Tibial nerve (tissue), 4 donors: ENCODE data around the gene NAPA. TPM values are rescaled to one million over a fixed set of nuclear protein-coding genes. Genes with fewer than 3 reads are reported as not detected.
A peak's percentile ranks its signal among the peaks of the same experiment; 100 is the strongest.

Experiments
- DNase-seq, 2 donors: peaks; one replicate each; pipeline ENCODE4 v3.0.0-alpha.2; 2019; ENCODE audit warnings: low spot score in 2 of 2
- H3K27ac ChIP-seq, 4 donors: fragments of 200-600 bp; sonication (generic) in 3 of 4; one replicate each; pipeline ENCODE4 v1.5.1; 2017 to 2019; ENCODE audit warnings: mild to moderate bottlenecking in 1 of 4
- H3K27me3 ChIP-seq, 2 donors: fragments of 200-600 bp; sonication (generic) in 1 of 2; one replicate each; pipeline versions ENCODE4 v1.5.1 to v1.6.0; 2017 to 2019
- H3K36me3 ChIP-seq, 3 donors: fragments of 200-600 bp; sonication (generic); one replicate each; pipeline ENCODE4 v1.5.1; 2018 to 2019
- H3K4me1 ChIP-seq, 4 donors: fragments of 200-600 bp; sonication (generic) in 3 of 4; one replicate each; pipeline ENCODE4 v1.5.1; 2017 to 2019
- H3K4me3 ChIP-seq, 4 donors: fragments of 200-600 bp; sonication (generic) in 3 of 4; one replicate each; pipeline ENCODE4 v1.5.1; 2017 to 2019; ENCODE audit warnings: mild to moderate bottlenecking in 1 of 4, moderate library complexity in 1 of 4
- H3K9me3 ChIP-seq, 4 donors: fragments of 200-600 bp; sonication (generic) in 3 of 4; one replicate each; pipeline ENCODE4 v1.5.1; 2017 to 2019
- EP300 ChIP-seq, 2 donors: sonication (generic); formaldehyde crosslinking; IDR thresholded peaks; one replicate each; pipeline ENCODE4 v1.6.1; 2017; ENCODE audit warnings: antibody characterized with exemption in 2 of 2, mild to moderate bottlenecking in 1 of 2
- POLR2A ChIP-seq, 2 donors: fragments of 450-650 bp; IDR thresholded peaks; one replicate each; pipeline ENCODE4 v1.6.1; 2017; ENCODE audit warnings: antibody characterized with exemption in 2 of 2, mild to moderate bottlenecking in 2 of 2, moderate library complexity in 2 of 2
- WGBS, 2 donors: methylation state at CpG; one replicate each; pipeline ENCODE4 v1.1.5; 2018; 5-methylcytosine and 5-hydroxymethylcytosine counted together
- total RNA-seq, 4 donors: library from RNA; depleted of rRNA; stranded (reverse); fragments of >200 nt; gene quantifications; one replicate each; pipeline ENCODE4 v1.1.0, GENCODE V29; 2016
- TF ChIP-seq, protein P1 (sequence below), 5 experiments: fragments of 200-600 bp in 3 of 5; fragments of 450-650 bp in 2 of 5; sonication (generic) in 3 of 5; IDR thresholded peaks; one replicate each; pipeline ENCODE4 v1.5.1; 2016 to 2019; ENCODE audit warnings: antibody characterized with exemption in 5 of 5, mild to moderate bottlenecking in 3 of 5, moderate library complexity in 2 of 5

NAPA gene
- total RNA-seq, 4 donors from 2014 or later, result 130 to 152 (median 138) TPM

DNA sequence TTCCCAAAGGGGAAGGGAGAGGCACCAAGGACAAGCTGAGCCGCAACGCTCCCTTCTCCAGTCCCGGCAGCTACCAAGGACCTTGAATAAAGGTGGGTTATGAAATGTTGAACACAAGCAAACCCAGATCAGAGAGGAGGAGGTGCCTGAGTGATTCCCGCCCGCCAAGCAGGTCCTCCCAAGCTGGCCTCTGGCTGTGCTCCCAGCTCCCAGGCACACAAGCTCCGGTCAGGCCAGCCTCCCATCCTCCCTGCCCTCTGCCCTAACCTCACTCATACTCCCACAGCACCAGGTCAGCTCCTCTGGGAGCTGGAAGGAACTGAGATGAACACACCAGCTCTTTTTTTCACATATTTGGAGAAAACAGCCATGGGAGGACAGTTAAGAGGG is 3.7 kb downstream of the NAPA start:
- DNase-seq, result peak; percentile 32 to 68
- Histone ChIP-seq H3K36me3 (peaks cover 0 to 5% (median 0%) of the 10 kb centered on the region in 3 donors), H3K27ac (peak overlapping the region in 3 of 4 donors; percentile 93 to 99 (median 97)), H3K4me1 (peaks cover 0 to 88% (median 61%) of the 10 kb centered on the region in 4 donors), H3K4me3 (peak overlapping the region in 1 of 4 donors; percentile 11), H3K9me3 (no peaks in the 10 kb centered on the region), H3K27me3 (no peaks in the 10 kb centered on the region)
- 66 to 92% methylated on average over 3 to 6 of the region's 6 CpGs for whole genome bisulfite sequencing, 2 donors
- TF ChIP-seq POLR2A (IDR thresholded peaks at IDR 0.05), result no peak
- TF ChIP-seq EP300 (IDR thresholded peaks at IDR 0.05), result peak in 1 of 2 donors; percentile 71

DNA sequence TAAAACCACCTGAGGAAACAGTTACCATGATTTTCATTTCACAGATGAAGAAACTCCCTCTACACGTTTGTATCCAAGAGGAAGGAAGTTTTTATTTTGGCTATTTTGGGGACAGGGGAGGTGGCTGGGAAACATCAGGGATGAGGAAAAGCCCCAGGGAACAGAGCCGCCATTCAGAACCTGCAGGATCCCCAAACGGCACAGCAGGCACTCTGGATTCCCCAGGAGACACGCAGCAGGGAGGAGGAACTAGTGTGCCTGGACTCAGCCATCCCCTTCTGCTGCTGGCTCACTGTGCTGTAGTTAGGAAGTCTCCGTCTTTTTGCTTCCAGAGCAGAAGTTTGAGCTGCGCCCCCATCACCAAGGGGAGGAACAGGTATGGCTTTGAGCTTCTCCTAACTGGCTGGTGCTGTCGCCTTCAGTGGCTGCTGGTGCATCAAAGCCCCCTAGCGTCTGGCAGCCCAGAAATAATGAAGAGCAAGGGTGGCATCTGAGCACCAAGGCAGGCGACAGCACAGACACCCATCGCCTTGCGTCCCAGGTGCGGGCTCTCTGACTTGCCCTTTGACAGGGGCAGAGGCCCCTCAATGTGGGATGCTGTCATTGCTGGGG is 4.2 kb downstream of the NAPA start:
- DNase-seq, result no peak
- TF ChIP-seq, protein P1, sequence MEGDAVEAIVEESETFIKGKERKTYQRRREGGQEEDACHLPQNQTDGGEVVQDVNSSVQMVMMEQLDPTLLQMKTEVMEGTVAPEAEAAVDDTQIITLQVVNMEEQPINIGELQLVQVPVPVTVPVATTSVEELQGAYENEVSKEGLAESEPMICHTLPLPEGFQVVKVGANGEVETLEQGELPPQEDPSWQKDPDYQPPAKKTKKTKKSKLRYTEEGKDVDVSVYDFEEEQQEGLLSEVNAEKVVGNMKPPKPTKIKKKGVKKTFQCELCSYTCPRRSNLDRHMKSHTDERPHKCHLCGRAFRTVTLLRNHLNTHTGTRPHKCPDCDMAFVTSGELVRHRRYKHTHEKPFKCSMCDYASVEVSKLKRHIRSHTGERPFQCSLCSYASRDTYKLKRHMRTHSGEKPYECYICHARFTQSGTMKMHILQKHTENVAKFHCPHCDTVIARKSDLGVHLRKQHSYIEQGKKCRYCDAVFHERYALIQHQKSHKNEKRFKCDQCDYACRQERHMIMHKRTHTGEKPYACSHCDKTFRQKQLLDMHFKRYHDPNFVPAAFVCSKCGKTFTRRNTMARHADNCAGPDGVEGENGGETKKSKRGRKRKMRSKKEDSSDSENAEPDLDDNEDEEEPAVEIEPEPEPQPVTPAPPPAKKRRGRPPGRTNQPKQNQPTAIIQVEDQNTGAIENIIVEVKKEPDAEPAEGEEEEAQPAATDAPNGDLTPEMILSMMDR (IDR thresholded peaks at IDR 0.05), result no peak
- TF ChIP-seq EP300 (IDR thresholded peaks at IDR 0.05) (no peak), POLR2A (IDR thresholded peaks at IDR 0.05) (no peak)
- Histone ChIP-seq H3K27ac (peak overlapping the region in 3 of 4 donors; percentile 93 to 99 (median 97)), H3K4me3 (peak overlapping the region in 1 of 4 donors; percentile 11), H3K9me3 (no peaks in the 10 kb centered on the region), H3K4me1 (peaks cover 0 to 86% (median 59%) of the 10 kb centered on the region in 4 donors), H3K27me3 (no peaks in the 10 kb centered on the region), H3K36me3 (peaks cover 0 to 10% (median 0%) of the 10 kb centered on the region in 3 donors)
- 61 to 68% methylated on average over 12 of the region's 12 CpGs for WGBS, 2 donors

DNA sequence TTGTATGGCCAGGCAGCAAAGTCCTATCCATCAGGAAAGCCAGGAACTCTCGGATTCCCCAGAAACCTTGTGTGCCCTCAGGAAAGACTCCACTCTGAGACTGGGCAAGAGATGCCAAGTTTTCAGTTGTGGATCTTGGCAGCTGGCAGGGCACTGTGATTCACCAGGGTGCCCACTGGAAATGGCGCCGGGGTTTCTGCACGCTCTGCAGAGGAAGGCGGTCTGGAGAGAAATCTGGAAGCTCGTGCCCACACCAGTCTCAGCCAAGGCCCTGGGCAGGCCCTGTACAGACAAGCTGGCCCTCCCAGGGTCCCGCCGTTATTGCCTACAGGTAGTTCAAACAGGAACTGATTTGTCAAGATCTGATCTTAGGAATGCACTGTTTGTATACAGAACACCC is 4.9 kb downstream of the NAPA start:
- H3K4me3 ChIP-seq, result no peak overlapping the region
- 45 to 56% methylated on average over 8 of the region's 8 CpGs for WGBS, 2 donors
- DNase-seq, result no peak

DNA sequence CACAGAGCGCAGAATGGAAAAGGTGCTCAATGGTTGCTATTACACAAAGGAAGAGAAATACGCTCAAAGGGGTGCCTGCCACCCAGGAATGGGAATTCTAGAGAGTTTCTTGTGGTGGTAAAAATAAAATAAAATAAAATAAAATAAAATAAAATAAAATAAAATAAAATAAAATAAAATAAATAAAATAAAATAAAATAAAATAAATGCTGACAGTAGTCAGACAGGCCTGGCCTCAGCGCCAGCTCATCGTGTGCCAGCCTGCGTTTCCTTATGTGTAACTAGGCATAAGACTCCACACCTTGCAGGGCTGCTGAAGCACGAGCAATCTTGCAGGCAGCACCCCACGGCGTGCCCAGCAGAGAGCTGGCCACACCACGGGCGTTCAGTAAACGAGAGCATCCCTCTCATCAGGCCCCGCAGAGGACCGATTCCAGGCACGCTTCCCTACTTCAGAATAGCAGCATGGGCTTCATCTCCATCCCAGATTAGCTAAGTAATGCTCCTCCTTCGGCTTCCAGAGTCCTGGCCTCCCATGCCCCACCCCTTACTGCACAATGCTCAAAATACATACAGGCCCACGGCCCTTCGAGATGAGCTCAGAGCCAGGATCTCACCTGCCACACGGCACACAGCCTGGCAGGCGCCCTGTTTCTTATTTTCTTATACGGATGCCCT is 5.6 kb downstream of the NAPA start:
- Histone ChIP-seq H3K36me3 (peaks cover 0 to 14% (median 0%) of the 10 kb centered on the region in 3 donors), H3K9me3 (no peaks in the 10 kb centered on the region), H3K4me1 (peaks cover 0 to 84% (median 59%) of the 10 kb centered on the region in 4 donors), H3K27ac (peak overlapping the region in 2 of 4 donors; percentile 97 to 99), H3K4me3 (no peak overlapping the region), H3K27me3 (no peaks in the 10 kb centered on the region)
- 80% methylated on average over 20 of the region's 20 CpGs for WGBS, 2 donors
- TF ChIP-seq POLR2A (IDR thresholded peaks at IDR 0.05) (no peak), EP300 (IDR thresholded peaks at IDR 0.05) (no peak)
- TF ChIP-seq, protein P1 (IDR thresholded peaks at IDR 0.05), result no peak
- no peak for DNase-seq

More for the DNA sequence above, 4.9 kb downstream of the NAPA start:
- peaks cover 0 to 84% (median 59%) of the 10 kb centered on the region in 4 donors for H3K4me1 ChIP-seq
- H3K36me3 ChIP-seq, result peaks cover 0 to 14% (median 0%) of the 10 kb centered on the region in 3 donors
- no peaks in the 10 kb centered on the region for H3K9me3 ChIP-seq
- TF ChIP-seq, protein P1 (IDR thresholded peaks at IDR 0.05), result no peak
- TF ChIP-seq EP300 (IDR thresholded peaks at IDR 0.05), result no peak
- TF ChIP-seq POLR2A (IDR thresholded peaks at IDR 0.05), result no peak
- H3K27me3 ChIP-seq, result no peaks in the 10 kb centered on the region
- peak overlapping the region in 2 of 4 donors; percentile 97 to 99 for H3K27ac ChIP-seq

DNA sequence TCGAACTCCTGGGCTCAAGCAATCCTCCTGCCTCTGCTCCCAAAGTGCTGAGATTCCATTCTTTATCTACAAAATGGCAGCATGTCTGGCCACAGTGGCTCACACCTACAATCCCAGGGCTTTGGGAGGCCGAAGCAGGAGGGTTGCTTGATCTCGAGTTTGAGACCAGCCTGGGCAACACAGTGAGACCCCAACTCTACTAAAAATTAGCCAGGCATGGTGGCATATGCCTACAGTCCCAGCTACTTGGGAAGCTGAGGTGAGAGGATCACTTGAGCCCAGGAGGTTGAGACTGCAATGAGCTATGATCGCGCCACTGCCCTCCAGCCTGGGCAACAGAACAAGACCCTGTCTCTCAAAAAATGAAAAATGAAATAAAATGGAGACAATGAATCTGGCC is 6.1 kb downstream of the NAPA start:
- H3K4me3 ChIP-seq, result no peak overlapping the region
- 91% methylated on average over 5 of the region's 5 CpGs for WGBS, 2 donors
- TF ChIP-seq POLR2A (IDR thresholded peaks at IDR 0.05), result no peak
- TF ChIP-seq EP300 (IDR thresholded peaks at IDR 0.05), result no peak
- TF ChIP-seq, protein P1 (IDR thresholded peaks at IDR 0.05), result no peak
- H3K9me3 ChIP-seq, result no peaks in the 10 kb centered on the region
- no peak for DNase-seq
- peaks cover 0 to 79% (median 59%) of the 10 kb centered on the region in 4 donors for H3K4me1 ChIP-seq
- H3K27ac ChIP-seq, result peak overlapping the region in 1 of 4 donors; percentile 46
- no peaks in the 10 kb centered on the region for H3K27me3 ChIP-seq
- peaks cover 0 to 18% (median 0%) of the 10 kb centered on the region in 3 donors for H3K36me3 ChIP-seq
